ENCODE results near the gene FHIT. TPM values are rescaled to one million over a fixed set of nuclear protein-coding genes. Genes with fewer than 3 reads are reported as not detected.

Gene FHIT
- polyA plus RNA-seq, 1 of the 3 experiments (the other 2 are of a cell fraction): 0.41 TPM

GRCh38 chr3:60893946-60894345 is 357.3 kb downstream of the FHIT start:
- Histone ChIP-seq H3F3A (replicated peaks; ENCODE audit: insufficient read depth) (no peaks in the 10 kb centered on the region), H3K79me2 (ENCODE audit: insufficient read depth) (no peaks in the 10 kb centered on the region), H2AFZ (ENCODE audit: low read depth) (no peak overlapping the region), H3K27ac (ENCODE audit: low read depth in 2 of 2, low read length in 1 of 2) (no peak overlapping the region), H3K27me3 (ENCODE audit: insufficient read depth) (no peaks in the 10 kb centered on the region), H3K4me2 (no peak overlapping the region), H3K9me2 (no peaks in the 10 kb centered on the region), H3K4me1 (ENCODE audit: control insufficient read depth in 1 of 2, insufficient read depth in 2 of 2, low read depth in 1 of 2, low read length in 1 of 2) (no peaks in the 10 kb centered on the region), H3K9me3 (no peaks in the 10 kb centered on the region), H4K20me1 (ENCODE audit: insufficient read depth) (no peaks in the 10 kb centered on the region), H3K9ac (no peak overlapping the region), H3K36me3 (replicated peaks in 1 of 2; ENCODE audit: control insufficient read depth in 1 of 2, insufficient read depth in 2 of 2, low read length in 1 of 2) (no peaks in the 10 kb centered on the region), H3K4me3 (ENCODE audit: low read depth in 2 of 2, low read length in 1 of 2) (no peak overlapping the region)
- TF ChIP-seq NRF1 (IDR thresholded peaks at IDR 0.05; ENCODE audit: low read depth, low read length) (no peak), TAF1 (IDR thresholded peaks at IDR 0.05; ENCODE audit: borderline replicate concordance, low read depth, low read length) (no peak), MAX (IDR thresholded peaks at IDR 0.05; ENCODE audit: low read depth) (no peak), CTCF (IDR thresholded peaks at IDR 0.05) (no peak), ZBTB33 (IDR thresholded peaks at IDR 0.05; ENCODE audit: borderline replicate concordance, low read depth) (no peak), GATA2 (CRISPR knock-in tag; IDR thresholded peaks at IDR 0.05) (no peak), RCOR1 (IDR thresholded peaks at IDR 0.05; ENCODE audit: low read length) (no peak), POLR2AphosphoS5 (IDR thresholded peaks at IDR 0.05; ENCODE audit: low read depth, low read length) (no peak), RXRA (IDR thresholded peaks at IDR 0.05; ENCODE audit: borderline replicate concordance, low read depth) (no peak), FOSL2 (IDR thresholded peaks at IDR 0.05; ENCODE audit: borderline replicate concordance, low read depth) (no peak), CHD2 (IDR thresholded peaks at IDR 0.05; ENCODE audit: low read length, partially characterized antibody) (no peak), TCF12 (IDR thresholded peaks at IDR 0.05) (no peak), FOXJ3 (CRISPR knock-in tag; IDR thresholded peaks at IDR 0.05) (no peak), JUND (IDR thresholded peaks at IDR 0.05) (no peak), GABPA (IDR thresholded peaks at IDR 0.05; ENCODE audit: low read depth) (no peak)
- POLR2A ChIA-PET: no interaction called here
- no peak for DNase-seq
- WGBS (ENCODE audit: low lambda C conversion rate): 26% methylated on average over 2 of the region's 2 CpGs
- CTCF ChIA-PET: no interaction called here

- ChIA-PET CTCF (interaction anchor here (0.6 to 0.9 kb wide), 2 partner anchors 24 to 1552 kb away, joined by 3 read pairs; no protein-coding TSS in a partner anchor), POLR2A (no interaction called here)
- DNase-seq: no peak
- TF ChIP-seq MXI1 (IDR thresholded peaks at IDR 0.05; ENCODE audit: low read depth, low read length): no peak
- TF ChIP-seq FOXJ3 (CRISPR knock-in tag; IDR thresholded peaks at IDR 0.05): no peak
- no peak for TF ChIP-seq ELF1 (IDR thresholded peaks at IDR 0.05)
- no peak for TF ChIP-seq SIN3A (IDR thresholded peaks at IDR 0.05; ENCODE audit: borderline replicate concordance, low read depth, low read length)
- TF ChIP-seq PBX3 (IDR thresholded peaks at IDR 0.05): no peak
- no peak for TF ChIP-seq GABPA (IDR thresholded peaks at IDR 0.05; ENCODE audit: low read depth)
- no peak for TF ChIP-seq CHD2 (IDR thresholded peaks at IDR 0.05; ENCODE audit: low read length, partially characterized antibody)
- TF ChIP-seq POLR2AphosphoS5 (IDR thresholded peaks at IDR 0.05; ENCODE audit: low read depth, low read length): no peak
- TF ChIP-seq FOSL2 (IDR thresholded peaks at IDR 0.05; ENCODE audit: borderline replicate concordance, low read depth): no peak
- TF ChIP-seq REST (IDR thresholded peaks at IDR 0.05; ENCODE audit: low read depth, low read length): no peak
- TF ChIP-seq YY1 (IDR thresholded peaks at IDR 0.05; ENCODE audit: low read depth): no peak
These were observed 361.0 kb downstream of the FHIT start for GRCh38 chr3:60890226-60890625.

More at GRCh38 chr3:60890226-60890625, 361.0 kb downstream of the FHIT start:
- Histone ChIP-seq H3K4me2 (no peak overlapping the region), H3K79me2 (ENCODE audit: insufficient read depth) (no peaks in the 10 kb centered on the region), H3K4me1 (ENCODE audit: control insufficient read depth in 1 of 2, insufficient read depth in 2 of 2, low read depth in 1 of 2, low read length in 1 of 2) (no peaks in the 10 kb centered on the region), H4K20me1 (ENCODE audit: insufficient read depth) (no peaks in the 10 kb centered on the region), H2AFZ (ENCODE audit: low read depth) (no peak overlapping the region), H3K9ac (no peak overlapping the region), H3K27ac (ENCODE audit: low read depth in 2 of 2, low read length in 1 of 2) (no peak overlapping the region), H3K9me2 (no peaks in the 10 kb centered on the region), H3F3A (replicated peaks; ENCODE audit: insufficient read depth) (no peaks in the 10 kb centered on the region), H3K9me3 (no peaks in the 10 kb centered on the region), H3K27me3 (ENCODE audit: insufficient read depth) (no peaks in the 10 kb centered on the region), H3K36me3 (replicated peaks in 1 of 2; ENCODE audit: control insufficient read depth in 1 of 2, insufficient read depth in 2 of 2, low read length in 1 of 2) (no peaks in the 10 kb centered on the region), H3K4me3 (ENCODE audit: low read depth in 2 of 2, low read length in 1 of 2) (no peak overlapping the region)
- 44% methylated on average over 5 of the region's 5 CpGs for WGBS (ENCODE audit: low lambda C conversion rate)
